Testis (tissue), 3 donors: ENCODE results near the gene INSC. TPM values are rescaled to one million over a fixed set of nuclear protein-coding genes. Genes with fewer than 3 reads are reported as not detected.

Source experiments
- DNase-seq: peaks from one replicate; pipeline ENCODE4 v3.0.0-alpha.2; 2019
- H3K27ac ChIP-seq, 2 donors: fragments of 200-600 bp; sonication (generic); one replicate each; pipeline ENCODE4 v1.5.1; 2019
- H3K27me3 ChIP-seq: fragments of 200-600 bp; sonication (generic); one replicate; pipeline ENCODE4 v1.5.1; 2019
- H3K36me3 ChIP-seq: fragments of 200-600 bp; sonication (generic); one replicate; pipeline ENCODE4 v1.5.1; 2017; ENCODE audit warnings: low read depth; ENCODE audit errors: missing control alignments
- H3K4me1 ChIP-seq: fragments of 200-600 bp; sonication (generic); one replicate; pipeline ENCODE4 v1.5.1; 2019
- H3K4me3 ChIP-seq, 2 donors: fragments of 200-600 bp; sonication (generic); one replicate each; pipeline ENCODE4 v1.5.1; 2017 to 2019
- H3K9me3 ChIP-seq: fragments of 200-600 bp; sonication (generic); one replicate; pipeline ENCODE4 v1.5.1; 2017
- CTCF ChIP-seq, 3 experiments: fragments of 450-650 bp in 2 of 3; fragments of 200-600 bp in 1 of 3; sonication (generic) in 1 of 3; IDR thresholded peaks; one replicate each; pipeline ENCODE4 v1.5.1; 2016 to 2019; ENCODE audit warnings: antibody characterized with exemption in 3 of 3, mild to moderate bottlenecking in 2 of 3, moderate library complexity in 1 of 3
- POLR2A ChIP-seq: fragments of 450-650 bp; IDR thresholded peaks from one replicate; pipeline ENCODE4 v1.6.1; 2017; ENCODE audit warnings: antibody characterized with exemption, mild to moderate bottlenecking, moderate library complexity
- WGBS, 2 donors: methylation state at CpG; one replicate each; pipeline ENCODE4 v1.1.5; 2018; 5-methylcytosine and 5-hydroxymethylcytosine counted together
- intact Hi-C: fragments of 100-400 bp; cut with DNase I; formaldehyde crosslinking; loops from one replicate; pipeline ENCODE4 v1.15.1; 2023; ENCODE audit warnings: low total_unique reads
- polyA plus RNA-seq: library from polyadenylated mRNA; stranded (reverse); fragments of 350-450 nt; fragmentation: Illumina TruSeq; extraction: RNeasy Lipid Tissue Mini Kit (QIAGEN cat#74804); gene quantifications from one replicate; pipeline ENCODE4 v1.2.3, GENCODE V29; 2014; ENCODE audit warnings: low read depth, low replicate concordance; ENCODE audit not compliant: insufficient read depth
- total RNA-seq, 2 donors: library from RNA; depleted of rRNA; stranded (reverse); fragments of >200 nt; gene quantifications; one replicate each; pipeline ENCODE4 v1.2.3, GENCODE V29; 2016

INSC gene
- total and polyA plus RNA-seq, 3 donors from 2014 or later, result 2.2 to 2.5 (median 2.2) TPM

DNA sequence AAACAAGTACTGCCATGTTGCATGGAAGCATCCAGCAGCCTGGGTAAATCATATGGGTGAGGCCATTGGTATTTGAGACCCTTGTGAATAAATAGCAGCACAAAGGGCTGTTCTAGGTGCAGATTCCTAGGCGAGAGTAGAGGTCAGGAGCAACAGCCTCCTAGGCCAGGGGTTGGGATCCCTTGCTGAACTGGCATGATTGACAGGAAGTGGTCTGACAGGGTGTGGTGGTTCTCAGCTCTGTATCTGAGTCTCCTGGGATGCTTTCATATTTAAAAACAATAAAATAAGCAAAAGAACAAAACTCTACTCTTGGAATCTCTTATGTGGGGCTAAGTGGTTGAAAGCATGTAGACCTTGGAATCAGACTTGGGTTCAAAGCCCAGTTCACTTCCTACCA is 35.8 kb downstream of the INSC start:
- TF ChIP-seq POLR2A (no peak), CTCF (IDR thresholded peaks at IDR 0.05) (no peak)
- H3K9me3 ChIP-seq, result no peaks in the 10 kb centered on the region
- WGBS, 2 donors, result 72 to 80% methylated on average over 1 of the region's 1 CpG

DNA sequence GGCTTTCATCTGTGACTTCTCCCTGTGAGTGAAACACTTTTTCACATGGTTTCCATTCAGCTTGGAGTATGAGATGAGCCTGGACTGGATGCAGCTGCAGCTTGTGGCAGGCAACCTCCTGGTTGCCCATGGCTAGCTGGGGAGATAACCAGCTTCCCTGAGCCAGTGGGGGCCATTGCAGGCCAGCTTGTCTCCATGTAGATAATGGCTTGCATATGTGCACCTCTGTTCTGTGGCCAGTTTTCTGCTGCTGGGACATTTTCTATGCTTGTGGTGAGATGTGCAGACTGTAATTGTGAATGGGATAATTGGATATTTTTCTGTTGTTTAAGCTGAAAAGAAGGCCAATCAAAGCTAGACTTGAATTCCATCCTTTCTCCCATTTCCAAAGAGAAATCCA is 38.5 kb downstream of the INSC start:
- DNase-seq, result no peak
- intact Hi-C loops, result no loop called here
- no peaks in the 10 kb centered on the region for H3K36me3 ChIP-seq
- no peak for TF ChIP-seq POLR2A
- no peak for TF ChIP-seq CTCF (IDR thresholded peaks at IDR 0.05)
- H3K27ac ChIP-seq, result no peak overlapping the region
- no peaks in the 10 kb centered on the region for H3K27me3 ChIP-seq
- H3K4me1 ChIP-seq, result no peaks in the 10 kb centered on the region
- H3K9me3 ChIP-seq, result no peaks in the 10 kb centered on the region
- H3K4me3 ChIP-seq, result no peak overlapping the region

More for the DNA sequence above, 35.8 kb downstream of the INSC start:
- no peak for DNase-seq
- H3K27ac ChIP-seq, result no peak overlapping the region
- intact Hi-C loops, result no loop called here
- no peaks in the 10 kb centered on the region for H3K36me3 ChIP-seq
- no peak overlapping the region for H3K4me3 ChIP-seq
- no peaks in the 10 kb centered on the region for H3K4me1 ChIP-seq
- H3K27me3 ChIP-seq, result no peaks in the 10 kb centered on the region

- Histone ChIP-seq H3K27ac (no peak overlapping the region), H3K27me3 (no peaks in the 10 kb centered on the region), H3K4me1 (no peaks in the 10 kb centered on the region), H3K36me3 (no peaks in the 10 kb centered on the region), H3K9me3 (no peaks in the 10 kb centered on the region), H3K4me3 (no peak overlapping the region)
- TF ChIP-seq CTCF (IDR thresholded peaks at IDR 0.05), result no peak
- TF ChIP-seq POLR2A, result no peak
- intact Hi-C loops, result no loop called here
- DNase-seq, result no peak
- WGBS, 2 donors, result 89 to 94% methylated on average over 3 of the region's 3 CpGs
Measured at GRCh38 chr11:15157181-15157580, 42.5 kb downstream of the INSC start.

GRCh38 chr11:15157606-15158137 is 42.9 kb downstream of the INSC start:
- WGBS, 2 donors, result 80 to 81% methylated on average over 6 of the region's 6 CpGs
- no peak for TF ChIP-seq POLR2A
- no peak for TF ChIP-seq CTCF (IDR thresholded peaks at IDR 0.05)

GRCh38 chr11:15158351-15159015 is 43.8 kb downstream of the INSC start:
- no peak for DNase-seq
- H3K36me3 ChIP-seq, result no peaks in the 10 kb centered on the region
- H3K9me3 ChIP-seq, result no peaks in the 10 kb centered on the region
- H3K4me3 ChIP-seq, result no peak overlapping the region
- no peak overlapping the region for H3K27ac ChIP-seq
- WGBS, 2 donors, result 54 to 59% methylated on average over 3 of the region's 3 CpGs
- H3K4me1 ChIP-seq, result no peaks in the 10 kb centered on the region
- H3K27me3 ChIP-seq, result no peaks in the 10 kb centered on the region
- TF ChIP-seq CTCF (IDR thresholded peaks at IDR 0.05), result no peak
- no peak for TF ChIP-seq POLR2A
- intact Hi-C loops, result no loop called here

More at GRCh38 chr11:15157606-15158137, 42.9 kb downstream of the INSC start:
- Histone ChIP-seq H3K36me3 (no peaks in the 10 kb centered on the region), H3K4me3 (no peak overlapping the region), H3K27me3 (no peaks in the 10 kb centered on the region), H3K4me1 (no peaks in the 10 kb centered on the region), H3K9me3 (no peaks in the 10 kb centered on the region), H3K27ac (no peak overlapping the region)
- intact Hi-C loops, result no loop called here
- no peak for DNase-seq
